Vagina (tissue), 2 donors: Measurements from ENCODE around the gene MTUS2.

Source experiments
- POLR2A ChIP-seq, 2 donors: fragments of 450-650 bp; IDR thresholded peaks; one replicate each; pipeline ENCODE4 v1.6.1; 2017; ENCODE audit warnings: antibody characterized with exemption in 2 of 2, mild to moderate bottlenecking in 2 of 2, moderate library complexity in 2 of 2
- TF ChIP-seq, protein P1 (sequence below), 3 experiments: fragments of 450-650 bp in 2 of 3; fragments of 200-600 bp in 1 of 3; sonication (generic) in 1 of 3; IDR thresholded peaks; one replicate each; pipeline ENCODE4 v1.5.1; 2017 to 2019; ENCODE audit warnings: antibody characterized with exemption in 3 of 3, mild to moderate bottlenecking in 2 of 3, moderate library complexity in 2 of 3

DNA sequence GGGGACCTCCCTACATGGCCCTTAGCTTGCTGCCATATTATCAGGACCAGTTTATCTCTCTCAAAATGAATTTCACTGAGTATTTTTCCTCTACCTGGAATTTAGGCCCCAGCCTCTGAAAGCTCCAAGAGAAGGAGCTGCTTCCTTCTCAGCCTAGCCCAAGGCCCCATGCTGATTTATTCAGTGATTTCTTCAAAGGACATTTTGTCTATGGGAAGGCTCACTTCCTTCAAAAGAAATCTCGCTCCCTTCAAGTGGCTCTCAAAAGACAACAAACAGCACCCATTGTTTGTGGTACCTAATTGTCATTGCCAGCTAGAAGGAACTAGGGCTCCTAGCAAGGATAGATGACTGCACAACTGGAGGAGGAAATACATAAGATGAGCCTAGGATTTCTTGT lies 602.9 kb downstream of the MTUS2 start:
- TF ChIP-seq, protein P1, sequence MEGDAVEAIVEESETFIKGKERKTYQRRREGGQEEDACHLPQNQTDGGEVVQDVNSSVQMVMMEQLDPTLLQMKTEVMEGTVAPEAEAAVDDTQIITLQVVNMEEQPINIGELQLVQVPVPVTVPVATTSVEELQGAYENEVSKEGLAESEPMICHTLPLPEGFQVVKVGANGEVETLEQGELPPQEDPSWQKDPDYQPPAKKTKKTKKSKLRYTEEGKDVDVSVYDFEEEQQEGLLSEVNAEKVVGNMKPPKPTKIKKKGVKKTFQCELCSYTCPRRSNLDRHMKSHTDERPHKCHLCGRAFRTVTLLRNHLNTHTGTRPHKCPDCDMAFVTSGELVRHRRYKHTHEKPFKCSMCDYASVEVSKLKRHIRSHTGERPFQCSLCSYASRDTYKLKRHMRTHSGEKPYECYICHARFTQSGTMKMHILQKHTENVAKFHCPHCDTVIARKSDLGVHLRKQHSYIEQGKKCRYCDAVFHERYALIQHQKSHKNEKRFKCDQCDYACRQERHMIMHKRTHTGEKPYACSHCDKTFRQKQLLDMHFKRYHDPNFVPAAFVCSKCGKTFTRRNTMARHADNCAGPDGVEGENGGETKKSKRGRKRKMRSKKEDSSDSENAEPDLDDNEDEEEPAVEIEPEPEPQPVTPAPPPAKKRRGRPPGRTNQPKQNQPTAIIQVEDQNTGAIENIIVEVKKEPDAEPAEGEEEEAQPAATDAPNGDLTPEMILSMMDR (IDR thresholded peaks at IDR 0.05), result no peak
- TF ChIP-seq POLR2A (IDR thresholded peaks at IDR 0.05), result no peak
